OCI-M2 (cell line): Measurements from ENCODE around the gene HSD17B12.

Experiments
- DNase-seq: peaks from one replicate; lab custom pipeline; 2025; ENCODE audit not compliant: unreplicated experiment; lab: John Stamatoyannopoulos, UW

Gene HSD17B12

GRCh38 chr11:43797337-43797736 is 116.8 kb downstream of the HSD17B12 start:
- no peak for DNase-seq

DNA sequence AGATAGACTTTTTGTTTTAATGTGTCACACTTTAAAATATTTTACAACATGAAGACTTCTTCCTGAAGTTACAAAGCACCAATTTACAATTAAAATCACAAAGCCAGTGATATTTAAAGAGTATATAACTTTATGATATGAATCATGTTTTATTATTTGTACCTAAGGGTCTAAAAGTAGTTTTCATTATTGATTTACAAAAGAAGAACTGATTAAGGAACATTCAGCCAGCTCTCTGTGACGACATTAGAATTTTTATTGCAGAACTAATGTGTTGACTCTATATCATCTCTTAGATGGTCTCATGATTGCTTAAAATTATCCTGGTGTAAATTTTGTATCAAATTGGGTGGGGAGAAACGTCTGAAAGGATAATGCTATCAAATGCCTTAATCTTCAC is 117.3 kb downstream of the HSD17B12 start:
- DNase-seq: no peak

DNA sequence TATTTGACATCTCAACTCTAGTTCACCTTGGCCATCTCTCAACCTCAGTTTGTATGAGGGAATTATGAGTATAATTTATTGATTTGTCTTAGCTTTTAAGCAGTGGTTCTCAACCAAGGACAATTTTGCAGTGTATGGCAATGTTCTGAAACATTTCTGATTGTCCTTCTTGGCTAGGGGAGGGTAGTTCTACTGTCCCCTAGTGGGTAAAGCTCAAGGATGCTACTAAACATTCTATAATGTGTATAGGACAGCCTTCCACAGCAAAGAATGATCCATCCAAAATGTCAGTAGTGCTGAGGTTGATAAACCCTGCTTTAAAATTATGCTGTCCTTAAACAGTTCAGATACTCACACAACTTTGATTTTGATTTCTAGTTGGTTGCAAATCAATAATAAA is 122.0 kb downstream of the HSD17B12 start:
- DNase-seq: no peak

DNA sequence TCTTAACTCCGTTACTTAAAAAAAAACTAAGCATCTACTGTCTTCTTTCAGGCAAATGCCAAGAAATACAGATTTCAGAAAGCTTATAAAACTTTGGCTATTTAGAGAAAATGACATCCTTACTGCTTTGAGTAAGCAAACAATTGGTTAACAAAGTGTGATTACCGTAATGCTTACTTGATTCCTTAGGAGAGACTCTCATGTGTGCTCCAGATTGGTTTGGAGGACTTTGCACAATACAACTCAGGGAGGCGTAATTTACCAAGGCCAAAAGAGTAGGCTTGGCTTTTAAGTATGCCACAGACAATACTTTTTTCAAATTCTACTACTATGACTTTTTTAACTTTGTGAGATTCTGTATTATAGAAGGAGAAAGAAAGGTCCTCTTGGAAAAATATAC is 123.2 kb downstream of the HSD17B12 start:
- no peak for DNase-seq

- no peak for DNase-seq
Observed at GRCh38 chr11:43806976-43807375, 126.4 kb downstream of the HSD17B12 start.

GRCh38 chr11:43810929-43811596 is 130.5 kb downstream of the HSD17B12 start:
- DNase-seq: no peak

DNA sequence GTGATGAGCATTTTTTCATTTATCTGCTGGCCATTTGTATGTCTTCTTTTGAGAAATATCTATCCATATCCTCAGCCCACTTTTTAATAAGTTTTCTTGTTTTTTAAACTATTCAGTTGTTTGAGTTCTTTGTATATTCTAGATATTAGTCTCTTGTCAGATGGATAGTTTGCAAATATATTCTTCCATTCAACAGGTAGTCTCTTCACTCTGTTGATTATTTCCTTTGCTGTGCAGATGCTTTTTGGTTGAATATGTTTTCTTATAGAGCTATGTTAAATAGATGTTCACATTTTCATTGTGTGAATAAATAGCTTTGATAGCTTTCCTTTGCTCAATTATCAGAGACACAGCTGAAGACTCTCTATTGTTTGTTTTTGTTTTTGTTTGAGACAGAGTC is 131.9 kb downstream of the HSD17B12 start:
- no peak for DNase-seq

DNA sequence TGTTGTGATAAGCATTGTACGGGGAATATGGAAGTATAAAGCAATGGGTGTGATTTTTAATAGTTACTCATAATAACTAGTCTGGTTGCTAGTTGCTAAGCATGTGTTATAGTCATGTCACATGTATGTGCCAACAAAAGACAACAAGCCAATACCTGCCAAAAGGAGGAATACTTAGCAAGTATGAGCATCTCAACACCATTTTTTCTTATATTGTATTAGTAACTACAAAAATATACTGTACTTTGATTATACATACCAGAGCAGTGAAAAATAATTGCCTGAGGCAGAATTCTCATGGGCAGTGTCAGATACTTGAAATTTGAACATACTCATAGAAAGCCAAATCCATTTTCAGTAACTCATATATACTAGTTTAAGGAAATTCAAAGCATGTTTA is 137.7 kb downstream of the HSD17B12 start:
- no peak for DNase-seq

- DNase-seq: no peak
Observed at GRCh38 chr11:43819926-43820325, 139.4 kb downstream of the HSD17B12 start.

DNA sequence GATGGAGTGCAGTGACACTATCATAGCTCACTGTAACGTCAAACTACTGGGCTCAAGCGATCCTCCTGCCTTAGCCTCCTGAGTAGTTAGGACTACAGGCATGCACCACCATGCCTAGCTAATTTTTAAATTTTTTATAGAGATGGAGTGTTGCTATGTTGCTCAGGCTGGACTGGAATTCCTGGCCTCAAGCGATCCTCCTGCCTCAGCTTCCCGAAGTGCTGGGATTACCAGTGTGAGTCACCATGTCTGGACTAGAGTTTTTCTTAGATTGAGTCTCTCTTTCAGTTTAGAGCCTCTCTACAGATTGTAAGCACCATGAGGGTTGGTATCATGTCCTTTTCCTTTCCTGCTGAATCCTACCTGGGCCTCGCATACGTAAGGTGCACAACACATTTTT is 142.8 kb downstream of the HSD17B12 start:
- DNase-seq: no peak

DNA sequence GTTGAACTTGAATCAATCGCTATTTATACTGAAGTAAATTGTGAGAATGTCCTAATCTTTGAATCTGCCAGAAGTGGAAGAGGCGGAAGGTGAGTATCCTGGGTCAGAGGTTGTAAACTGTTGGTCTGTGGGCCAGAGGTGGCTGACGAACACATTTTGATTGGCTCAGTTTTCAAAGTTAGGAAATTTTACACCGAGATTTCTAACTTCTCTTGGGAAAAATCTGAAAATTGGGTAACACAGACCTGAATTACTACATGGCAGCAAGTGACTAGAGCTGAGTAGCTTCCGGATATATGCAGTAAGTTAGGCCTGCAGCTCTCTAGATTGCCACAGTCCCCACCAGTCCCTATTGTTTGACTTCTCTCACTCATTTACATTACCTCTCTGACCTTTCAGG is 143.3 kb downstream of the HSD17B12 start:
- no peak for DNase-seq

DNA sequence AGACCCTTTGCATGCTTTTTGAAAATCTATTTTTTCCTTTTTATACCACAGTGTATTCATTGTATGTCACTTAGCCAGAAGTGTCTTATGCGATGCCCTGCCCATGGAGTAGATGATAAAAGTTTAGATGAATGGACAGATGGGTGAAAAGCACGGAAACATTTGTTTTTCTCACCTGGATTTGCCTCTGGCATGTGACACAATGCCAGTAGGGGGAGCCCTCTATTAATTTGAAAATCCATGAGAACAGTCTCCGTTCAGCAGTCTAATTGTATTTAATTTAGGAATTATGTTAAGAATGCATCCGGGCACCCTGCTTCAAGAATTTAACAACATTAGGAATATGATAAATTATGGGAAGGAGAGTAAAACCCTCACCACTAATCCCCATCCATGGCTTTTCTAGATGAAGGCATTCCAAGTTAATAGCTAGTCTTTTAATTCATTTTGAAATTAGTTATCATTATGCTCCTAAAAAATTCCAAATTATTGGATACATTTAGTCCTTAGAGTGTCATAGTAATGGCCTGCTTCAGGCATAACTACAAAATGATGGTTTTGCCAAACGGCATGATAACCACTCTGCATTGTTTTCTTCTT is 144.8 kb downstream of the HSD17B12 start:
- no peak for DNase-seq

GRCh38 chr11:43830928-43831440 is 150.4 kb downstream of the HSD17B12 start:
- DNase-seq: no peak

- no peak for DNase-seq
Observed at GRCh38 chr11:43832536-43832935, 152.0 kb downstream of the HSD17B12 start.

DNA sequence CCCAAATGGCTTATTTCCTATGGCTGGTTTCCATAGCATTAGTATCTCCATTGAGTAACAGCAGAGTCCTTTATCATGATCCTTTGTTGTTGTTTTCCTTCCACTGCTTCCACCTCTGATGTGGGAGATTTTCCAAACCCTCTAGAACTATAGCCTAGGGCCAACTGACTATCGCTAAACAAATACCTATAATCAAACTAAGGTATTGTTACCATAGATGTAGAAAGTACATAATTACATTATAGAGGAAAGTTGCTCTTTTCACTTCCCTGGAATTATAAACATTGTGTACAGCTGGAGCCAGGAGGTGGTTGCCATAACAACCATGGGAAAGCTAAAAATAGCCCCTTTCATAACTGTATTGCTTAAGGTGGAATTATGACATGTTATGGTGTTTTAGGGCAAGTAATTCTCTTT is 153.1 kb downstream of the HSD17B12 start:
- DNase-seq: no peak

DNA sequence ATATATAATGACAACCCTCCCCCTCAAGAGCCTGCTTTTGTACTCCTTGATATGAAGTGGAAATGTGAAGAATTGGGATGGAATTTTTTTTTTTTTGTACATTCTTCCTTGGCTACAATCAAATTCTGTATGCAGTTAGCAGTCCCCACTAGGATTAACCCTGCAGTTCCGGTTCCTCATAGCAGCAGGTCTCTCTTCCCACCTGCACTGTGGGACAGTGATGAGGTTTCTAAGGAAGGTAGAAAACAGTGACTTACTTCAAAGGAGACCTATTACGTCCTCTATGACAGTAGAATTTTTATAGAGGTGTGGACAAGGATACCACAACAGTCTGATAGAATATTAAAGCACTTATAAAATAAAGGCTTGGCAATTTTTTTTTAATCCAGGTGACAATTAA is 153.7 kb downstream of the HSD17B12 start:
- no peak for DNase-seq

DNA sequence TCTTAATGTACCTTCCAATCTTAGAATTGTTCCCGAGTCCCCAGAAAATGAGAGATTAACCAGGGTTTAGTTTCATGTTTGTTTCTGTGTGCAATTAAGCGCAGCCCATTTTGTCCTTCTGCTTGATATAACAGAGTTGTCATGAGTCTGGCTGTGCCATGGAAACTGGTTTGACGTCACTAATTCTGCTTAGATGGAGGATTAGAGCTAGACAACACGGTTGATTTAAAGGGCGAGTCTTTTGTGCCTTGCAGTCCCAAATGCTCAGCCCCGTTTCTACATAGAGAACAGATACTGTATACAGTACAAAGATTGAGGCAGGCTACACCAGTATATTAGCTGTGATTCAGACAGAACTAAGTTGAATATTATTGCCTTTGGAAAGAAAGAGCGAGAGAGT is 154.6 kb downstream of the HSD17B12 start:
- DNase-seq: no peak

DNA sequence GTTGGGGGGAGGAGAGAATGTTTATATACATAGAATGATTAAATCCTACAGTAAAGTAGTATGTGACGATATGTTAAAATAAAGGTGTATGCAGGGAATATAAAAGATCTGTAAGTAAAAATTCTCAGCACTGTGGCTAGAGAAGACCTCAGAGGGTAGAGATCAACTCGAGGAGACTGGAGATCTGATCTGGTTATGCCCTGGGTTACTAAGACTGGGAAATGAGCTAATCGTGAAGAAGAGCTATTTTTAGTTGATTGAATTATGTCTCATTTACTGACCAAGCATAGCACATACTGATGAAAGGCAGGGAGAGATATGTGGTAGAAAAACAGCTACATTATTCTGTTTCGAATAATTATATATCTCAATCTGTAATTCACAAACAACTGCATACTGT is 157.3 kb downstream of the HSD17B12 start:
- no peak for DNase-seq

- no peak for DNase-seq
Observed at GRCh38 chr11:43842021-43842420, 161.5 kb downstream of the HSD17B12 start.

DNA sequence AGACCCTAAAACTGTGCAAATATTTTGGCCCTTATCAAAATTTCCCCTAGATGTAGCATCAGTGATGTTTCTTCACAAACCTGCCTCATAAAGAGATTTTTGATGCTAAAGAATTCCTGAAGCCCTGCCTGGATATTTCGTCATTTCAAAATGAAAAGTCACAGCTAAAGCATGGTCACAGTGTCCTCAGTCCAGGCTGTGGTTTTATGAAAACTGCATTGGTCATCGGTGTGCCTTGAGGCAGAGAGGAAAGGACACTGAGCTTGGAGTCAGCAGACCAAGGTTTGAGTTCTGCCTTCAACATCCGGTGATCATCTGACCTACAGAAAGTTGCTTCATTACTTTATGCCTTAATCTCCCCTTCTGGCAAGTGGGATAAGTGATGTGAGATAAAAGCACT is 165.3 kb downstream of the HSD17B12 start:
- no peak for DNase-seq

- peak; percentile 33 for DNase-seq
Observed at GRCh38 chr11:43852057-43852636, 171.6 kb downstream of the HSD17B12 start.

- DNase-seq: no peak
Observed at GRCh38 chr11:43853781-43854180, 173.2 kb downstream of the HSD17B12 start.
